ENCODE measurements around the gene MIF. TPM values are rescaled to one million over a fixed set of nuclear protein-coding genes. Genes with fewer than 3 reads are reported as not detected.
A peak's percentile ranks its signal among the peaks of the same experiment; 100 is the strongest.

MIF gene
- polyA plus RNA-seq: 1,000 to 10,000 TPM in 1 of 3 donors, 100 to 1,000 TPM in 2; 788 to 1,627 (median 947) TPM

DNA sequence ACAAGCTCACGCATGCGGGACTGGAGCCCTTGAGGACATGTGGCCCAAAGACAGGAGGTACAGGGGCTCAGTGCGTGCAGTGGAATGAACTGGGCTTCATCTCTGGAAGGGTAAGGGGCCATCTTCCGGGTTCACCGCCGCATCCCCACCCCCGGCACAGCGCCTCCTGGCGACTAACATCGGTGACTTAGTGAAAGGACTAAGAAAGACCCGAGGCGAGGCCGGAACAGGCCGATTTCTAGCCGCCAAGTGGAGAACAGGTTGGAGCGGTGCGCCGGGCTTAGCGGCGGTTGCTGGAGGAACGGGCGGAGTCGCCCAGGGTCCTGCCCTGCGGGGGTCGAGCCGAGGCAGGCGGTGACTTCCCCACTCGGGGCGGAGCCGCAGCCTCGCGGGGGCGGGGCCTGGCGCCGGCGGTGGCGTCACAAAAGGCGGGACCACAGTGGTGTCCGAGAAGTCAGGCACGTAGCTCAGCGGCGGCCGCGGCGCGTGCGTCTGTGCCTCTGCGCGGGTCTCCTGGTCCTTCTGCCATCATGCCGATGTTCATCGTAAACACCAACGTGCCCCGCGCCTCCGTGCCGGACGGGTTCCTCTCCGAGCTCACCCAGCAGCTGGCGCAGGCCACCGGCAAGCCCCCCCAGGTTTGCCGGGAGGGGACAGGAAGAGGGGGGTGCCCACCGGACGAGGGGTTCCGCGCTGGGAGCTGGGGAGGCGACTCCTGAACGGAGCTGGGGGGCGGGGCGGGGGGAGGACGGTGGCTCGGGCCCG is at the start of gene MIF:
Gene MIF (plus strand): TSS at position 439 of the 765 bp plus-strand sequence. CDS start 92 bp downstream, at position 531.
- Mint-ChIP-seq H3K4me1 (peaks cover 20 to 26% of the 10 kb centered on the region in 2 donors), H3K9me3 (no peaks in the 10 kb centered on the region), H3K4me3 (peak within 1 kb of the TSS; percentile 90 to 94 (median 91)), H3K27ac (peak within 1 kb of the TSS; percentile 87 to 96 (median 94)), H3K27me3 (ENCODE audit: low read depth in 3 of 3) (peaks cover 0 to 6% (median 3%) of the 10 kb centered on the region in 3 donors), H3K36me3 (no peaks in the 10 kb centered on the region)
- DNase-seq: peak; percentile 99

DNA sequence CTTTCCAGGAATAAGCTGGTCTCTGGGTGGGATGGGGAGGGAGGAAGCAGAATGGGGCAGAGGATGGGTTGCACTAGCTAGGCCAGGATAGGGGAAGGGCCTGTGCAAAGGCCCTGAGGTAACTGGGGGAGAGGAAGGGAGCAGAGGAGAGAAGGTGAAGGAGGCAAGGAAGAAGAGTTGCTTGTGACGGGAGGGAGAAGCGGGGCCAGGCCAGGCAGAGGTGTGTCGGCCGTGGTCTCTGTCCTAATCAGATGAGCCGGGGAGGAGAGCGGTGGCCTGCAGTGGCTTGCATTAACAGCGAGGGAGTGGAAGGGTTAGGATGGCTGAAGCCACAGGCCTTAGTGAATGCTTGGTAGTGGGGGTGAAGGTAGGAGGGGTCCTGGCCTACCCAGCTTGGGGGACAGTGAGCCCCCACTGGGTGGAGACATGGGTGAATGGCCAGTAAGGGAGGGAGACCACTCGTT is 49.4 kb upstream of the MIF start:
- H3K4me3 Mint-ChIP-seq: peak overlapping the region in 2 of 5 donors; percentile 18 to 38
- H3K27ac Mint-ChIP-seq: peak overlapping the region in 2 of 6 donors; percentile 62 to 70
- H3K9me3 Mint-ChIP-seq: no peaks in the 10 kb centered on the region

DNA sequence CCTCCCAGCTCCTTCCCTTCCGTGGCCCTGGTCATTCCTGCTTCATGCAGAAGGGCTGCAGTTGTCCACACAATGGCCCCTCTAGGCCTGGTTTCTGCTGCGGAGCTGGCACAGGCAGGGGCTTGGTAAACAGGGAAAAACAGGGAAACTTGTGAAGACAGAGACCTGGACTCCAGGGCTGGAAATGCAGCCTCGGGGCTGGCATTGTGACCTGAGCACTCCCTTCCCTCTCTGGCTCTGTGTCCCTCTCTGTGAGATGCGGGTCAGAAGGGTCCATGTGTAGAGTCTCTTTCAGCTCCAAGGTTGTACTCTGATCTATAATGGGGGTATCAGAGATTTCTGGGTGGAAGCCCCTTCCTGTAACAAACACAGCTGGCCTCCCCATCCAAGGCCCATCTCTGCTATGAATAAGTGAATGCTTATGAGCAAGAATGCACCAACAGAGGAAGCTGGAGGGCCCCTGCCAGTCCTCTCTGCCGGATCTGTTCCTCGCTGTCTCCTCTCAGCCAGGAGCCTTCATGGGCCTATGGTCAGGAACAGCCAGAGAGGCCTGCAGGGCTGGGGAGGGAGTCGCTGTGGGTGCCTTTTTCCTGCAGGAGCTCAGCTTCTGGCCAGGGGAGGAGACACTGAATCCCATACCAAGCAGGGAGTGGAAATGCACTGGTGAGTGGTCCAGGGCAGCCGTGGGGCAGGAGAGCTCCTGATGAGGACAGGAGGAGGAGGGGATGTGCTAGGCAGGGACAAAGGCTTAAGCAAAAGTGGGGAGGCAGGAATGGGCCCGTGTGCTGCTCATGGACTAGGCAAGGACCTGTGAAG is 48.7 kb upstream of the MIF start:
- peaks cover 13 to 16% of the 10 kb centered on the region in 2 donors for H3K4me1 Mint-ChIP-seq
- no peaks in the 10 kb centered on the region for H3K9me3 Mint-ChIP-seq
- DNase-seq: no peak
- no peak overlapping the region for H3K4me3 Mint-ChIP-seq
- peaks cover 2 to 6% (median 4%) of the 10 kb centered on the region in 3 donors for H3K27me3 Mint-ChIP-seq (ENCODE audit: low read depth in 3 of 3)
- H3K27ac Mint-ChIP-seq: no peak overlapping the region
- H3K36me3 Mint-ChIP-seq: no peaks in the 10 kb centered on the region

More for the DNA sequence above, 49.4 kb upstream of the MIF start:
- H3K36me3 Mint-ChIP-seq: no peaks in the 10 kb centered on the region
- peaks cover 0 to 2% (median 0%) of the 10 kb centered on the region in 3 donors for H3K27me3 Mint-ChIP-seq (ENCODE audit: low read depth in 3 of 3)
- H3K4me1 Mint-ChIP-seq: peaks cover 15 to 18% of the 10 kb centered on the region in 2 donors
- DNase-seq: no peak

DNA sequence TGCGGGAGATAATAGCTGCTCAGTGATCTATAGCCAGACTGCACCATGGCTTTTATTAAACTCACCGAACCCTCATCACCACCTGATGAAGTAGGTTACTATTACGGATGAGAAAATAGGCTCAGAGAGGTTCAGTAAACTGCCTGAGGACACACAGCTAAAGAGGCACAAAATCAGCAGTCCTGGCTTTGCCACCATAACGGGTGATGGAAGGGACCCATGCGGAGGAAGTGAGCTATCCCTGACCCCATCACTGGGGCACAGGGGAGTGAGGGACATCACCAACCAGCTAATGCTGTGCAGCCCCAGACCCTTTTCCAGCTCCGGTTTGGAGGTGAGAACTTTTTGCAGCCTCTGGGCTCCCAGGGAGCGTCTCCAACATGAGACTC is 48.1 kb upstream of the MIF start:
- Mint-ChIP-seq H3K27me3 (ENCODE audit: low read depth in 3 of 3) (peaks cover 2 to 6% (median 4%) of the 10 kb centered on the region in 3 donors), H3K4me1 (peaks cover 13 to 16% of the 10 kb centered on the region in 2 donors), H3K9me3 (no peaks in the 10 kb centered on the region), H3K36me3 (no peaks in the 10 kb centered on the region), H3K27ac (no peak overlapping the region), H3K4me3 (no peak overlapping the region)
- DNase-seq: no peak

DNA sequence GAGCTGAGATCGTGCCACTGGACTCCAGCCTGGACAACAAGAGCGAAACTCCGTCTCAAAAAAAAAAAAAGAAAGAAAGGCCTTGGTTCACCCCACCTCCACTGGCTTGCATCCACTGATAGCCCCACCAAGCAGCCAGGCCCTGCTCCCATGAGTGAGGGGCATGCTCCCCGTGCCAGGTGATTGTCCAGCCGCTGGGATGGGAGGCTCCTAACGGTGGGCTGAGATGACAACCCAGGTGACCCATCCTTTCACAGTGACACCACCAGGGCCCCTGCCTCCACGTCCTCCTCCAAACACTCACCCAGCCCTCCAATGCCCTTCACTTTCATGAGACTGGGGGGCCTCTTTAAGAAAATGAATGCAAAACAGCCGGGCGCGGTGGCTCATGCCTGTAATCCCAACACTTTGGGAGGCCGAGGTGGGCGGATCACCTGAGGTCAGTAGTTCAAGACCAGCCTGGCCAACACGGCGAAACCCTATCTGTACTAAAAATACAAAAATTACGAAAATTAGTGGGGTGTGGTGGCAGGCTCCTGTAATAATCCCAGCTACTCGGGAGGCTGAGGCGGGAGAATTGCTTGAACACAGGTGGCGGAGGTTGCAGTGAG is 46.8 kb upstream of the MIF start:
- Mint-ChIP-seq H3K36me3 (no peaks in the 10 kb centered on the region), H3K9me3 (no peaks in the 10 kb centered on the region), H3K27me3 (ENCODE audit: low read depth in 3 of 3) (peaks cover 0 to 6% (median 4%) of the 10 kb centered on the region in 3 donors), H3K4me3 (no peak overlapping the region), H3K4me1 (peaks cover 11 to 16% of the 10 kb centered on the region in 2 donors), H3K27ac (no peak overlapping the region)
- DNase-seq: no peak

DNA sequence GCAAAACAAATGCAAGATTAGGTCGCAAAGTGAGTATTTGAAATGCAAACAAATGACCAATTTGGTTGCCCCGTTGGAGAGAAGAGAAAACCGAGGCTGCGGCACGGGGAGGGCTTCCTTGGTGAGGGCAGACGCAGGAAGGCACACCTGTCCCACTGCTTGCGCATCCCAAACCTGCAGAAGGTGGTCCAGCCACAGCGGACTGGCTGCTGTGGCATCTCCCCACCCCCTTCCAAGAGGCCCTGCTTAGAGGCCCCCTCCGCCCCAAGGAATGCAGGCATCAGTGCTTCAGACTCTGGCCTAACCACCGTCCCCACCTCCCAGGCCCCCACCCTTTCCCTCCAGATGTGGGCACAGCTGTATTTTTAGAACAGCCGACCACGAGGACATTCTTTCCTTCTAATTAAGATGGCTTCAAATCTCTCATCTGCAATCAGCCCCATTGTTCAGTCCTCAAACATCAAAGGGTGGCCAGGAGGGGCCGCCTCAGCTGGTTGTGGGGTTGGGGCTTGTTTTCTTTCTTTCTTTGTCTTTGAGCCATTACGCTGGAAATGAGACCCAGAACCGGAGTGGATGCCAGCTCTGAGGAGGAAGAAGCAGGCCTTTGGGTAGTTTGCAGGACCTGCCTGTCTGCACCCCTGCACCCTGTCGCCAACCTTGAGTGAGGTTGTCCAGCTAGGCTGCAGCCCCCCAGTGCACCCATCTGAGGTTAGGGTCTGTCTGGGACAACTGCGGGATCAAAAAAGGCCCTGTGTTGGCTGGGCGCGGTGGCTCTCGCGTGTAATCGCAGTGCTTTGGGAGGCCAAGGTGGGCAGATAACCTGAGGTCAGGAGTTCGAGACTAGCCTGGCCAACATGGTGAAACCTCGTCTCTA is 46.0 kb upstream of the MIF start:
- Mint-ChIP-seq H3K4me1 (peaks cover 11 to 16% of the 10 kb centered on the region in 2 donors), H3K36me3 (no peaks in the 10 kb centered on the region), H3K27me3 (ENCODE audit: low read depth in 3 of 3) (peaks cover 0 to 6% (median 4%) of the 10 kb centered on the region in 3 donors), H3K9me3 (no peaks in the 10 kb centered on the region), H3K4me3 (no peak overlapping the region), H3K27ac (no peak overlapping the region)
- DNase-seq: no peak

DNA sequence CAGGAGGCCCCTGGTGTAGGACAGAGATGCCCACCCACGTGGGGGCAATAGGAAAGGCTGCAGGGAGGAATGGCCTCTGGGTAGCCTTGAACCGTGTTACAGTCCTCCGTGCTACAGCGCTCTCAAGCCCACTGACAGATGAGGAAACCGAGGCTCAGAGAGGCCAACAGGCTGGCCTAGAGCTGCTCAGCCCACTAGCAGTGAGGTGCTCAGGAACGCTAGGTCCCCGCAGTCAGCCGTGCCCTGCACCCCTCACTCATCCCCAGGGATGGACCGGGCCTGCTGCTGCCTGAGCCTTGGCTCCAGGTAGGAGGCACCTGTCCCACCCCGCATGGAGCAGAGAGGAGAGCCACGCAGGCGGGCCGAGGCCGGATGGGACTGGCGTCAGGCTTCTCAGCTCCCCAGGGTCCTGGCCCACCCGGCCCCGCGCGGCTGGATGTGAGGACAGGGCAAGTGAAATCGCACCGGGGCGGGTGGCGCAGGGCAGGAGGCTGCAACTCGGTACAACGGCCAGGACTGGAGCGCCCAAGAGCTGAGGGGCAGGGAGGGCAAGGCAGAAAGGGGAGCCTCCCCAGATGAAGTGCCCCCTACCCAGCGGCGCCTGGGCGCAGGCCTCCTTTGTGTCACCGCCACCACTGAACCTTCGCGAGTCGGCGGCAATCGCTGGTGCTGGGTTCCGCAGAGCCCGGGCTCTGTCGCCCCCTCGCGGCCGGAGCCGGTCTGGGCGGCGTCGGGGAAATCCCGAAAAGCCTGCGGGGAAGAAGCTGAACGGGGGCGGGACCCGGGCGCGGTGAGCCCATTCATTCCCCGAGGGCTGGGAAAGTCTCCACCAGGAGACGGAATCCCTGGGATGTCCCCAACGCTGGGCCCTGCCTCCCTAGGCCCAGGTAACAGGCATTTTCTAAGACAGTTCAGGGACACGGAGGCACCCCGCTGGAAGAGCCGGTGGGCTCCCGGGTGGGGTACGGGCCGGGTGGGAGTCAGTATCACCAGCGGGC is 44.9 kb upstream of the MIF start:
- Mint-ChIP-seq H3K4me1 (peaks cover 10 to 14% of the 10 kb centered on the region in 2 donors), H3K36me3 (no peaks in the 10 kb centered on the region), H3K4me3 (no peak overlapping the region), H3K9me3 (no peaks in the 10 kb centered on the region), H3K27me3 (ENCODE audit: low read depth in 3 of 3) (peaks cover 2 to 6% (median 4%) of the 10 kb centered on the region in 3 donors), H3K27ac (no peak overlapping the region)
- peak; percentile 81 to 83 (median 81) for DNase-seq

DNA sequence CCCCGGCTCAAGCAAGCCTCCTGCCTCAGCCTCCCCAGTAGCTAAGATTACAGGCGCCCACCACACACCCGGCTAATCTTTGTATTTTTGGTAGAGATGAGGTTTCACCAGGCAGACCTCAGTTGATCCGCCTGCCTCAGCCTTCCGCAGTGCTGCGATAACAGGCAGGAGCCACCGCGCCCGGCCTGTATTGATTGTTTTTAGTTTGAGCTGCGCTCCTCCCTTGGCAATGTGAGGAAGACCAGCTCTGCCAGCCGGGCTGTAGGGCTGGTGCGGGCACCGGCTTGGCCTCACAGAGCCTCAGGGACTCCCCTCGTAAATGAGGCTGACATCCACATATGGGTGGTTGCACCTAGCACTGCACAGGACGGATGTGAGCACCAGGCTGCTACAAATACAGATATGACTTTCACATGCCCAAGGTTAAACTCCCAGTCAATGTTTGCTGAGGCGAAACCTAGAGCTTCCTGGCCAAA is 44.0 kb upstream of the MIF start:
- H3K4me1 Mint-ChIP-seq: peaks cover 2 to 6% of the 10 kb centered on the region in 2 donors
- H3K4me3 Mint-ChIP-seq: peak overlapping the region in 1 of 5 donors; percentile 46
- H3K27ac Mint-ChIP-seq: no peak overlapping the region
- peaks cover 2 to 6% (median 4%) of the 10 kb centered on the region in 3 donors for H3K27me3 Mint-ChIP-seq (ENCODE audit: low read depth in 3 of 3)
- no peak for DNase-seq
- H3K36me3 Mint-ChIP-seq: no peaks in the 10 kb centered on the region
- H3K9me3 Mint-ChIP-seq: no peaks in the 10 kb centered on the region

DNA sequence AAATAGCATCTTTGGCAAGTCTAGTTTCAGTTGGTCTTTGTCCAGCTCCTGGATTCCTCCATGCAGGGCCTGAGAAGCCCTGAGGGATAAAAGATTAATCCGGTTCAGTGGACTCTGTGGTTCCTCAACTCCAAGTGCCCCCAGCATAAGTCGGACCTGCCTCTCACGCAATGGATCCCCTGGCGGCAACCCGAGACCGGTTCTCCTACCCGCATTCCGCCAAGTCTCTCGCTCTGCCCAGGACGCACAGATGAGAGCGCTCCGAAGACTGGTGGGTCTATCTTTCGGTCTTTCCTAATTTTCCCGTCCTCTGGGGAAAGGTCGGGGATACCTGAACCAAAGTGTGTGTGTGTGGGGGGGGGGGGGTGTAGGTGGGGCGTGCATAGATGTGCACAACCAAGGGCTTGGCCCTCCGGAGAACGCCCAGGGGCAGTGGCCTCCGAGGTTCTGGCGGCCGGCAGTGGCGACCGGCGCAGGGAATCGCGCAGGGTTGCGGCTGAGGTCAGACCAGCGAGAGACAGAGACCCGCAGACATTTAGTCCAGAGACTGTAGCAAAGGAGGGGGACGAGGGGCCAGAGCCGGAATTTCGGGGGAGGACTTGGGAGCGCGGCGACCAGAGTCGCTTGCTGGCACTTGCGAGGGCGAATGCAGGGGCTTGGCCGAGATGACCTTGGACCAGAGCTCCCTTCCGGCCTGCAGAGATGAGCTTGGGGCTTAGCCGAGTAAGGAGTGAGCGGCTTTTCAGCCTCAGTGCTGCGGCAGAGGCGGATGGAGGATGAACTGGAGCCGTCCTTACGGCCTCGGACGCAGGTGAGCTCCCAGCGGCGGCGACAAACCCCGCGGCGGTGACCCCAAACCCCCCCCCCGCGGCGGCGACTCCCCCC is 37.2 kb upstream of the MIF start:
- peak; percentile 18 to 22 (median 21) for DNase-seq
- H3K36me3 Mint-ChIP-seq: peaks cover 0 to under 1% (median 0%) of the 10 kb centered on the region in 3 donors
- H3K9me3 Mint-ChIP-seq: no peaks in the 10 kb centered on the region
- H3K27ac Mint-ChIP-seq: peak overlapping the region; percentile 82 to 95 (median 94)
- H3K4me1 Mint-ChIP-seq: peaks cover 19 to 22% of the 10 kb centered on the region in 2 donors
- peak overlapping the region; percentile 87 to 94 (median 93) for H3K4me3 Mint-ChIP-seq
- peaks cover 5 to 9% (median 6%) of the 10 kb centered on the region in 3 donors for H3K27me3 Mint-ChIP-seq (ENCODE audit: low read depth in 3 of 3)

DNA sequence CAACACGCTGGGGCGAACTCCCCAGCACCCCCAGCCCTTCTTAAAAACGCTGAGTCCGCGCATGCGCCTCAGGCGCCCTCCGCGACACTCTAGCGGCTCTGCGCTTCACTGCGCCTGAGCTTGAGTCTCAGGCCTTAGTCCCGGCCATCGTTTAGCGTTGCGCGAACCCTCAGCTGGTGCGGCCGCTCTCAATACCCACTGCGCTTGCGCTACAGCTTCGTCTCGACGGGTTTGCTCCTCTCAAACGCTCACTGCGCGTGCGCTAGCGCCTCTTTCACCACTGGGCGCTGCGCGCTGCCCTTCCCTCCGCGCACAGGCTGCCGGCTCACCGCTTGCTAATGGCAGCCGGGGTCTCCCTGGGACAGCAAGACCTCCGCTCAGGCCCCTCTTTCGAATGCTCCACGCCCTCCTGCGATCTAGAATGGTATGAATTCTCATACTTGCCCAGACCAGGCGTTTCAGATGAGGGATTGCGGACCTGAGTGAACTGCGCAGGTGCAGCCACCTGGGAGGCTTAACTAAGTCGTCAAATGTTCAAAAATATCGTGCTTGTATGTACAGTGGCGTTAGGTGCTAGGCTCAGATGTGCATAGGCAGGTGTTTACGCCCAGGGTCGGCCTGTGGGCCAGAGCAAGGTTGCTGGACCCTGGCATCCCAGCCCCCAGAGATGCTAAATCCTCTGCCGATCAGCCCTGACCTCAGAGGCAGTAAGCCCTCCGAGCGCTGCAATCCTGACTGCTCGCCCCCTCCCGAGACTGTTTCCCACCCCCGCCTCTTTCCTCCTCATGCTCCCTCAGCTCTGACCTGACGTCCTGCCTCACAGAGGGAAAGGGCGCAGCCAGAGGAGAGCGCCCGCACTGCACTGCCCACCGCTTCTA is 36.3 kb upstream of the MIF start, which contains the start of gene SLC2A11:
Gene SLC2A11 (plus strand): TSS at position 270 of the 878 bp plus-strand sequence. CDS start 125 bp downstream, at position 395.
- H3K27ac Mint-ChIP-seq: peak within 1 kb of the TSS; percentile 82 to 95 (median 94)
- peak; percentile 94 to 97 (median 96) for DNase-seq
- peak within 1 kb of the TSS; percentile 87 to 94 (median 93) for H3K4me3 Mint-ChIP-seq
- H3K9me3 Mint-ChIP-seq: no peaks in the 10 kb centered on the region
- H3K27me3 Mint-ChIP-seq (ENCODE audit: low read depth in 3 of 3): peaks cover 7 to 9% (median 7%) of the 10 kb centered on the region in 3 donors
- H3K36me3 Mint-ChIP-seq: peaks cover 1 to 2% (median 2%) of the 10 kb centered on the region in 3 donors
- peaks cover 19 to 22% of the 10 kb centered on the region in 2 donors for H3K4me1 Mint-ChIP-seq

Measured in immature natural killer cell (primary cell).